GM23338 (cell line): Measurements from ENCODE around the gene BCAS3.

Experiments used
- POLR2AphosphoS5 ChIP-seq: IDR thresholded peaks from 2 replicates; pipeline ENCODE4 v1.6.1; 2016; ENCODE audit warnings: antibody characterized with exemption, low read depth
- TF ChIP-seq, protein P1 (sequence below), 2 experiments: fragments of 200-600 bp in 1 of 2; sonication (generic) in 1 of 2; conservative IDR thresholded peaks; 2 replicates each; pipeline versions ENCODE4 v1.5.1 to v1.6.1; 2016 to 2017; ENCODE audit warnings: antibody characterized with exemption in 2 of 2, low read depth in 2 of 2, mild to moderate bottlenecking in 2 of 2, moderate library complexity in 1 of 2

DNA sequence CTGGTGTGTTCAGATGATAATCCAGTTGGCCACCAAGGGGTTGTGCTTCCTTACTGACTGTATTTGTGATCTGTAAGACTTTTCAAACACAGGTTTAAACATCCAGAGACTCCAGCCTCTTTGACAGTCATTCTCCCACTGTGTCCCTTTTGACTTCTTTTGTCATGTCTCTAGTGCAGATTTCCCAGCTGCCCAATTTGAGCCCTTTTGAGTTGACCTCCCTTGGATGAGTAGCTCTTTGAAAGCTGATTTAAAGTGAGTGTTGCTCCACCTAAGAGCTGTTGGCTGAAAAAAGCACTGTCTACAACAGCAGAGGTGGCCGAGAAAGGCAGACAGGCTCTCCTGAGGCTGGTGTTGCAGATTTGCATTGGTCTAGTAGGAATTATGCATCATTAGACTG, 533.6 kb downstream of the BCAS3 start:
- no peak for TF ChIP-seq POLR2AphosphoS5
- TF ChIP-seq, protein P1, sequence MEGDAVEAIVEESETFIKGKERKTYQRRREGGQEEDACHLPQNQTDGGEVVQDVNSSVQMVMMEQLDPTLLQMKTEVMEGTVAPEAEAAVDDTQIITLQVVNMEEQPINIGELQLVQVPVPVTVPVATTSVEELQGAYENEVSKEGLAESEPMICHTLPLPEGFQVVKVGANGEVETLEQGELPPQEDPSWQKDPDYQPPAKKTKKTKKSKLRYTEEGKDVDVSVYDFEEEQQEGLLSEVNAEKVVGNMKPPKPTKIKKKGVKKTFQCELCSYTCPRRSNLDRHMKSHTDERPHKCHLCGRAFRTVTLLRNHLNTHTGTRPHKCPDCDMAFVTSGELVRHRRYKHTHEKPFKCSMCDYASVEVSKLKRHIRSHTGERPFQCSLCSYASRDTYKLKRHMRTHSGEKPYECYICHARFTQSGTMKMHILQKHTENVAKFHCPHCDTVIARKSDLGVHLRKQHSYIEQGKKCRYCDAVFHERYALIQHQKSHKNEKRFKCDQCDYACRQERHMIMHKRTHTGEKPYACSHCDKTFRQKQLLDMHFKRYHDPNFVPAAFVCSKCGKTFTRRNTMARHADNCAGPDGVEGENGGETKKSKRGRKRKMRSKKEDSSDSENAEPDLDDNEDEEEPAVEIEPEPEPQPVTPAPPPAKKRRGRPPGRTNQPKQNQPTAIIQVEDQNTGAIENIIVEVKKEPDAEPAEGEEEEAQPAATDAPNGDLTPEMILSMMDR (conservative IDR thresholded peaks at IDR 0.05; ENCODE audit: low read depth in 2 of 2) = no peak
